HT-29 (cell line): ENCODE results near the gene RPL35. TPM values are rescaled to one million over a fixed set of nuclear protein-coding genes. Genes with fewer than 3 reads are reported as not detected.

Experiments
- DNase-seq: peaks from one replicate; pipeline ENCODE4 v3.0.0-alpha.2; 2015; ENCODE audit warnings: low spot score
- small RNA-seq: library from RNA; depleted of rRNA; stranded (forward); fragments of <200 nt; gene quantifications from one replicate; pipeline ENCODE3, GENCODE V24; 2014
- total RNA-seq: library from RNA; depleted of rRNA; stranded (reverse); fragments of >200 nt; shearing (Covaris generic); gene quantifications from 2 replicates; pipeline ENCODE4 v1.2.3, GENCODE V29; 2014; rRNA removed

Gene RPL35
- total RNA-seq, 1 experiment from 2014 or later = 3,028 TPM

GRCh38 chr9:124820698-124821623, 40.8 kb downstream of the RPL35 start:
- DNase-seq = no peak

GRCh38 chr9:124818431-124819281, 43.1 kb downstream of the RPL35 start:
- no peak for DNase-seq

GRCh38 chr9:124815601-124816000, 46.2 kb downstream of the RPL35 start:
- no peak for DNase-seq

GRCh38 chr9:124814164-124814535, 47.6 kb downstream of the RPL35 start:
- DNase-seq = no peak

GRCh38 chr9:124813501-124814163, 48.1 kb downstream of the RPL35 start:
- no peak for DNase-seq

- DNase-seq = no peak
Measured at GRCh38 chr9:124813041-124813440, 48.7 kb downstream of the RPL35 start.

- DNase-seq = no peak
Measured at GRCh38 chr9:124812441-124812876, 49.3 kb downstream of the RPL35 start.

GRCh38 chr9:124810663-124811355, 50.9 kb downstream of the RPL35 start:
- peak; percentile 57 for DNase-seq

GRCh38 chr9:124809741-124810500, 51.8 kb downstream of the RPL35 start:
- no peak for DNase-seq

GRCh38 chr9:124809211-124809610, 52.5 kb downstream of the RPL35 start:
- DNase-seq = no peak

- DNase-seq = no peak
Measured at GRCh38 chr9:124808246-124808956, 53.4 kb downstream of the RPL35 start.

Small RNA genes lying within 50 kb of the gene (small RNA-seq; reads per million reads assigned to genes)
- gene RNU4-82P = not detected

Other genes with a start within 250 kb of the RPL35 start
- gene NR6A1, start 90.6 kb downstream of the RPL35 start, total RNA-seq = 3.4 and 4.7 TPM in 2 replicates
- gene OLFML2A, start 84.8 kb downstream of the RPL35 start, total RNA-seq = 0.21 TPM in 1 of 2 replicates, not detected in the other
- gene WDR38, start 8.5 kb downstream of the RPL35 start, total RNA-seq = not detected in 2 replicates
- gene ARPC5L, start 173 bp upstream of the RPL35 start, total RNA-seq = 66.9 and 76.1 TPM in 2 replicates
- 5.0 and 5.4 TPM in 2 replicates for gene GOLGA1, start 79.1 kb upstream of the RPL35 start, total RNA-seq